ENCODE measurements around the gene SFTA2.

DNA sequence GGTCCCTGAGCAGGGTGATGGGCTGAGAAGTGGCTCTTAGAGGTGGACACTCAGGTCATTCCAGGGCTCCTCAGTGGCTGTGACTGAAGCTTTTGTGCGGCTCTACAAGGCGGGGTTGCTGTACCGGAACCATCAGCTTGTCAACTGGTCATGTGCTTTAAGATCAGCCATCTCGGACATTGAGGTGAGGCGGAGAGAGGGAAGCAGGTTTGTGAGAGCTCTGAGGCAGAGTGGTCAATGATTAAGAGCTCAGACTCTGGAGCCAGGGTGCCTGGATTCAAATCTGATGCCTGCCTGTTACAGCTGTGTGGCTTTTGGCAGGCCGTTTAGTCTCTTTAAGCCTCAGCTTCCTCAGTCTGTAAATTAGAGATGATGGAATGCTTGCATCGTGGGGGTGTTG is 14.9 kb downstream of the SFTA2 start:
- no peak for TF ChIP-seq CTCF (IDR thresholded peaks at IDR 0.05)
- TF ChIP-seq POLR2AphosphoS5 (IDR thresholded peaks at IDR 0.05; ENCODE audit: insufficient read depth in 1 of 2, low read depth in 1 of 2), result no peak
- no peak for TF ChIP-seq POLR2A (IDR thresholded peaks at IDR 0.05)

Data from vagina (tissue), 2 donors.